GM19351 (cell line): ENCODE data around the gene CCDC110.
"Not testable (repeated sequence)": the region's sequence is repeated elsewhere in the genome, so short reads cannot be mapped to it uniquely, and the experiment has no call there.

Experiments
- ATAC-seq: cut with Tn5 transposase; IDR thresholded peaks from one replicate; pipeline ENCODE4 v1.9.1; 2021; ENCODE audit warnings: mild to moderate bottlenecking, moderate library complexity; ENCODE audit not compliant: unreplicated experiment

The CCDC110 gene

GRCh38 chr4:185471235-185472102 lies at the start of gene CCDC110:
CCDC110 (minus strand) TSS chr4:185471733; CDS start chr4:185471683, 50 bp downstream.
- peak; percentile 81 for ATAC-seq

- no peak for ATAC-seq
These were observed 48.6 kb upstream of the CCDC110 start for GRCh38 chr4:185520119-185520518.

- no peak for ATAC-seq
These were observed 47.0 kb upstream of the CCDC110 start for GRCh38 chr4:185518494-185518893.

- no peak for ATAC-seq
These were observed 46.5 kb upstream of the CCDC110 start for GRCh38 chr4:185518069-185518468.

GRCh38 chr4:185515248-185515647 lies 43.7 kb upstream of the CCDC110 start:
- no peak for ATAC-seq

GRCh38 chr4:185514182-185514697 lies 42.7 kb upstream of the CCDC110 start:
- no peak for ATAC-seq

GRCh38 chr4:185513489-185514181 lies 42.1 kb upstream of the CCDC110 start:
- ATAC-seq: no peak

GRCh38 chr4:185512516-185512915 lies 41.0 kb upstream of the CCDC110 start:
- ATAC-seq: no peak

GRCh38 chr4:185511243-185511642 lies 39.7 kb upstream of the CCDC110 start:
- ATAC-seq: not testable (repeated sequence)

- ATAC-seq: no peak
These were observed 39.3 kb upstream of the CCDC110 start for GRCh38 chr4:185510806-185511205.

- ATAC-seq: peak; percentile 60
These were observed 36.6 kb upstream of the CCDC110 start for GRCh38 chr4:185508181-185508580.

- no peak for ATAC-seq
These were observed 34.9 kb upstream of the CCDC110 start for GRCh38 chr4:185506422-185506821.

GRCh38 chr4:185504098-185505047 lies 32.8 kb upstream of the CCDC110 start:
- ATAC-seq: no peak

- no peak for ATAC-seq
These were observed 30.9 kb upstream of the CCDC110 start for GRCh38 chr4:185502386-185502785.

- no peak for ATAC-seq
These were observed 29.0 kb upstream of the CCDC110 start for GRCh38 chr4:185500576-185500975.

GRCh38 chr4:185500035-185500434 lies 28.5 kb upstream of the CCDC110 start:
- ATAC-seq: no peak

- no peak for ATAC-seq
These were observed 17.1 kb upstream of the CCDC110 start for GRCh38 chr4:185488650-185489049.

GRCh38 chr4:185481401-185481800 lies 9.9 kb upstream of the CCDC110 start:
- ATAC-seq: no peak

- peak; percentile 27 for ATAC-seq
These were observed 8.6 kb upstream of the CCDC110 start for GRCh38 chr4:185480016-185480732.

GRCh38 chr4:185479507-185479971 lies 8.0 kb upstream of the CCDC110 start:
- ATAC-seq: peak; percentile 95
